Right atrium auricular region (tissue), 2 donors: ENCODE measurements around the gene CLCA1. TPM values are rescaled to one million over a fixed set of nuclear protein-coding genes. Genes with fewer than 3 reads are reported as not detected.

Experiments used
- DNase-seq: peaks from one replicate; pipeline ENCODE4 v3.0.0-alpha.2; 2019; ENCODE audit warnings: low spot score
- H3K27ac ChIP-seq, 2 donors: fragments of 200-600 bp; sonication (generic); 1 replicate in 1 of 2; 2 replicates in 1 of 2; pipeline ENCODE4 v1.5.1; 2016 to 2019
- H3K27me3 ChIP-seq, 2 donors: fragments of 200-600 bp; sonication (generic); one replicate each; pipeline versions ENCODE4 v1.5.1 to v1.6.0; 2017 to 2019
- H3K36me3 ChIP-seq: fragments of 200-600 bp; sonication (generic); one replicate; pipeline ENCODE4 v1.5.1; 2016
- H3K4me1 ChIP-seq, 2 donors: fragments of 200-600 bp; sonication (generic); one replicate each; pipeline versions ENCODE4 v1.5.1 to v1.6.0; 2017 to 2019
- H3K4me3 ChIP-seq, 2 donors: fragments of 200-600 bp; sonication (generic); 1 replicate in 1 of 2; 2 replicates in 1 of 2; pipeline ENCODE4 v1.5.1; 2017 to 2019; ENCODE audit warnings: mild to moderate bottlenecking in 1 of 2, moderate library complexity in 1 of 2
- H3K9me3 ChIP-seq, 2 donors: fragments of 200-600 bp; sonication (generic); one replicate each; pipeline ENCODE4 v1.5.1; 2019
- total RNA-seq, 2 donors: library from RNA; depleted of rRNA; stranded (reverse); fragments of >200 nt; gene quantifications; one replicate each; pipeline ENCODE4 v1.1.0, GENCODE V29; 2016
- TF ChIP-seq, protein P1 (sequence below), 2 donors: fragments of 200-600 bp; sonication (generic); IDR thresholded peaks; one replicate each; pipeline ENCODE4 v1.5.1; 2019; ENCODE audit warnings: antibody characterized with exemption in 2 of 2

CLCA1 gene, protein sequence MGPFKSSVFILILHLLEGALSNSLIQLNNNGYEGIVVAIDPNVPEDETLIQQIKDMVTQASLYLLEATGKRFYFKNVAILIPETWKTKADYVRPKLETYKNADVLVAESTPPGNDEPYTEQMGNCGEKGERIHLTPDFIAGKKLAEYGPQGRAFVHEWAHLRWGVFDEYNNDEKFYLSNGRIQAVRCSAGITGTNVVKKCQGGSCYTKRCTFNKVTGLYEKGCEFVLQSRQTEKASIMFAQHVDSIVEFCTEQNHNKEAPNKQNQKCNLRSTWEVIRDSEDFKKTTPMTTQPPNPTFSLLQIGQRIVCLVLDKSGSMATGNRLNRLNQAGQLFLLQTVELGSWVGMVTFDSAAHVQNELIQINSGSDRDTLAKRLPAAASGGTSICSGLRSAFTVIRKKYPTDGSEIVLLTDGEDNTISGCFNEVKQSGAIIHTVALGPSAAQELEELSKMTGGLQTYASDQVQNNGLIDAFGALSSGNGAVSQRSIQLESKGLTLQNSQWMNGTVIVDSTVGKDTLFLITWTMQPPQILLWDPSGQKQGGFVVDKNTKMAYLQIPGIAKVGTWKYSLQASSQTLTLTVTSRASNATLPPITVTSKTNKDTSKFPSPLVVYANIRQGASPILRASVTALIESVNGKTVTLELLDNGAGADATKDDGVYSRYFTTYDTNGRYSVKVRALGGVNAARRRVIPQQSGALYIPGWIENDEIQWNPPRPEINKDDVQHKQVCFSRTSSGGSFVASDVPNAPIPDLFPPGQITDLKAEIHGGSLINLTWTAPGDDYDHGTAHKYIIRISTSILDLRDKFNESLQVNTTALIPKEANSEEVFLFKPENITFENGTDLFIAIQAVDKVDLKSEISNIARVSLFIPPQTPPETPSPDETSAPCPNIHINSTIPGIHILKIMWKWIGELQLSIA
- not detected for total RNA-seq

DNA sequence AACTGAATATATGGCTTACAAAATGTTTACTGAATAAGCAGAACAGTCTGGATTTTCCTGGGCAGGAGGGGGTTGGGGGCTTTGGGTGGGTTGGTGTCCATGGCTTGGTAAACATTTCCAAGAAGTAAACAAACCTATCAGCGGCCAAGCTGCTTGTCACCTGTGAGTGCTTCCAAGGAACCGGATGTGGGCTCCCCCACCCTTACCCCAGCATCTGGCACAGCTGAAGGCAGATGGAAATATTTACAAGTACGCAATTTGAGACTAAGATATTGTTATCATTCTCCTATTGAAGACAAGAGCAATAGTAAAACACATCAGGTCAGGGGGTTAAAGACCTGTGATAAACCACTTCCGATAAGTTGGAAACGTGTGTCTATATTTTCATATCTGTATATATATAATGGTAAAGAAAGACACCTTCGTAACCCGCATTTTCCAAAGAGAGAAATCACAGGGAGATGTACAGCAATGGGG lies at the start of gene CLCA1:
Gene CLCA1, plus strand, starts transcription at position 427 of the 477 bp plus-strand sequence. Its CDS starts 45 bp downstream, at position 472.
- Histone ChIP-seq H3K36me3 (no peaks in the 10 kb centered on the region), H3K27ac (no peak within 1 kb of the TSS), H3K4me3 (no peak within 1 kb of the TSS), H3K27me3 (no peaks in the 10 kb centered on the region), H3K4me1 (no peaks in the 10 kb centered on the region), H3K9me3 (no peaks in the 10 kb centered on the region)
- TF ChIP-seq, protein P1, sequence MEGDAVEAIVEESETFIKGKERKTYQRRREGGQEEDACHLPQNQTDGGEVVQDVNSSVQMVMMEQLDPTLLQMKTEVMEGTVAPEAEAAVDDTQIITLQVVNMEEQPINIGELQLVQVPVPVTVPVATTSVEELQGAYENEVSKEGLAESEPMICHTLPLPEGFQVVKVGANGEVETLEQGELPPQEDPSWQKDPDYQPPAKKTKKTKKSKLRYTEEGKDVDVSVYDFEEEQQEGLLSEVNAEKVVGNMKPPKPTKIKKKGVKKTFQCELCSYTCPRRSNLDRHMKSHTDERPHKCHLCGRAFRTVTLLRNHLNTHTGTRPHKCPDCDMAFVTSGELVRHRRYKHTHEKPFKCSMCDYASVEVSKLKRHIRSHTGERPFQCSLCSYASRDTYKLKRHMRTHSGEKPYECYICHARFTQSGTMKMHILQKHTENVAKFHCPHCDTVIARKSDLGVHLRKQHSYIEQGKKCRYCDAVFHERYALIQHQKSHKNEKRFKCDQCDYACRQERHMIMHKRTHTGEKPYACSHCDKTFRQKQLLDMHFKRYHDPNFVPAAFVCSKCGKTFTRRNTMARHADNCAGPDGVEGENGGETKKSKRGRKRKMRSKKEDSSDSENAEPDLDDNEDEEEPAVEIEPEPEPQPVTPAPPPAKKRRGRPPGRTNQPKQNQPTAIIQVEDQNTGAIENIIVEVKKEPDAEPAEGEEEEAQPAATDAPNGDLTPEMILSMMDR (IDR thresholded peaks at IDR 0.05): no peak
- no peak for DNase-seq

DNA sequence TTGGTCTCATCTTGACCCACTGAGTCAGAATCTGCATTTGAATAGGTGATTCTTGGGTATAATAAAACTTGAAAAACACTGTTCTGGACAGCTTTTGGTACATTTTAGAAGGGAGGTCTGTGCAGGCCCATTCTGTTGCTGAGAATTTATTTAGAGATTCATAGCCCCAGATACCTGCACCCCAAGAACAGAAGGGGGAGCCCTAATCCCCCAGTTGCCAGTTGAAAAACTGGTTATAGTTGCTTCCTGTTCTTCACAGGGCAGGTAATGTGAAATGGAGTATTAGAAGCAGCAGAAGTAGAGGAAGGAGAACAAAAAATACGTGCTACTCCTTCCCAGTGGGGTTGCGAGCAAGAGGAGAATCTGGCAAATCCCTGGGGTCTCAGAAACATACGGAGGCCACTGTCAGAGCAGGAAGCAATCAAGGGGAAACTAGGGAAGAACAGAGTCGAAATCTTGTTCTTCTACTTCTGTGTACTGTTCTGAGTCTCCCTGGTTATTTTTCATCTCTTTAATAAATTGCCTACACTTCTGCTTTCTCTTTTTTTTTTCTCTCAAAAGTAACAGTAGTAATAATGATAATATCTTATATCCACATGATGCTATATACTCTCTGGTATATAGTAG lies 49.3 kb upstream of the CLCA1 start:
- Histone ChIP-seq H3K4me3 (no peak overlapping the region), H3K9me3 (no peaks in the 10 kb centered on the region), H3K36me3 (no peaks in the 10 kb centered on the region), H3K4me1 (no peaks in the 10 kb centered on the region), H3K27ac (no peak overlapping the region), H3K27me3 (no peaks in the 10 kb centered on the region)
- DNase-seq: no peak
- TF ChIP-seq, protein P1 (IDR thresholded peaks at IDR 0.05): peak in 1 of 2 donors; percentile 24

DNA sequence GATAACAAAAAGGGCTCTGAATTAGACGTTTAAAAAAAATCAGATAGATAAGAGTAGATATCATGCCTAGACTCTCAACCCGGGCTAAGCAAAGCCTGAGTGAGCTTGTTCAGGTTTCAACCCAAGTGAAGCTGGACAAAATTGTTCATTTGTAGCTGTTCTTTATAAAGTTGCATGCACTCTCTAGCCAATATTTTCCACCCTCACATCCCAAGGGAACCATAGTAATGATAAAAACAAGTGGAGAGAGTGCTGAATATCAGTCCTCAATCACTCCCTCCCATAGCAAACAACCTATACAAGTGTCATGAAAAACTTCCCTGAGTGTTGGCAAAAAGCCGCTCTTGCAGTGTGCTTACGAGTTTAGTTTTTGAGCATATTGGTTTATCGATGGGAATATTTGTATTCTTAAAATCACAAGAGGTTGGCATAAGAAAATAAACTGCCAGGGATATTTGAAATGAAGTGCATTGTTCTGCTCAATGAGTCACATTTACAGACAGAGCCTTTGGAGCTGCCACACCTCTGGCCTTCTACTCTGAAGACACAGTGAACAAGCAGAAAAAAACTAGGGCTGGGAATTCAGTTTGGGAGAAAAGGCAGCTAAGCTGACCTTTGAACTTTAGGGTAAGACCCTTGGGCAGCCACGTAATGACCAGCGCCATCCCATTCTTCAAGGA lies 47.0 kb upstream of the CLCA1 start:
- Histone ChIP-seq H3K9me3 (no peaks in the 10 kb centered on the region), H3K4me3 (no peak overlapping the region), H3K27ac (no peak overlapping the region), H3K36me3 (no peaks in the 10 kb centered on the region), H3K4me1 (no peaks in the 10 kb centered on the region), H3K27me3 (no peaks in the 10 kb centered on the region)
- TF ChIP-seq, protein P1 (IDR thresholded peaks at IDR 0.05): no peak
- DNase-seq: no peak

DNA sequence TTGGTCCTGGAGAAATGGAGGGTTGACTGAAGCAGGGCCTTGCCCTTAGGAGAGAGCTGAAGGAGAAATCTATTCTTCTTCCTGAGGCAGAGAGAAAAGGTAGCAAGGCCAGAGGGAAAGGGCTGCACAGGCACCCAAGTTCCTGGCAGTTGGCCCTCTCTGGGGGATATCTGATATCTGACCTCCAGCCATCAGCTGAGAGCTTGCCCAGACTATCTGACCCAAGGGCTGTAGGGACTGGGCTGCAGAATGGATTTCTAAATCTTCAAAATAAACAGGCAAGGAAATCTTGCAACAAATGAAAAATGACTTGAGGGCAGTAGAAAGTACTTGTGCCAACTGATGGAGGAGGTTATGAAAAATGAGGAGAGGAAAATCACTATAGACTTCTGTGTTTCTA lies 45.3 kb upstream of the CLCA1 start:
- Histone ChIP-seq H3K9me3 (no peaks in the 10 kb centered on the region), H3K27ac (no peak overlapping the region), H3K4me3 (no peak overlapping the region), H3K4me1 (no peaks in the 10 kb centered on the region), H3K27me3 (no peaks in the 10 kb centered on the region), H3K36me3 (no peaks in the 10 kb centered on the region)
- no peak for DNase-seq
- TF ChIP-seq, protein P1 (IDR thresholded peaks at IDR 0.05): no peak

DNA sequence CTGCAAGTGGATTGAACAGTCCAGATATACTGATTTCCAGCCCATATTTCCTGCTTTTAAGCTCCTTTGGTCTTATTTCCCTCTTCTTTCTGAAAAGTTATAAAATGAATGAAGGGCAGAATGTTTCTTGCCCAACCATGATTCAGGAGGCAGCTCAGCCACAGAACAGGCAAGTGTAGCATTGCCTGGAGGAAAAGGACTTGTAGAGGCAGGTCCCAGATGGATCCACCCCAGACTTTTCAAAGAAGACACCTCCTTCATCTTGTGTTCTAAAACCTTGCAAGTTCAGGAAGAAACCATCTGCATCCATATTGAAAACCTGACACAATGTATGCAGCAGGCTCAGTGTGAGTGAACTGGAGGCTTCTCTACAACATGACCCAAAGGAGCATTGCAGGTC lies 44.9 kb upstream of the CLCA1 start, which contains the start of gene CLCA2:
Gene CLCA2, plus strand, starts transcription at position 299 of the 400 bp plus-strand sequence. Its CDS starts 77 bp downstream, at position 376.
- Histone ChIP-seq H3K36me3 (no peaks in the 10 kb centered on the region), H3K27me3 (no peaks in the 10 kb centered on the region), H3K4me3 (no peak within 1 kb of the TSS), H3K4me1 (no peaks in the 10 kb centered on the region), H3K9me3 (no peaks in the 10 kb centered on the region), H3K27ac (no peak within 1 kb of the TSS)
- TF ChIP-seq, protein P1 (IDR thresholded peaks at IDR 0.05): no peak
- DNase-seq: no peak
